Right renal cortex interstitium (tissue), 3 donors: ENCODE results near the gene AFAP1. TPM values are rescaled to one million over a fixed set of nuclear protein-coding genes. Genes with fewer than 3 reads are reported as not detected.

Source experiments
- DNase-seq, 3 donors: peaks; one replicate each; pipeline ENCODE4 v3.0.0-alpha.2; 2013; ENCODE audit warnings: low read depth in 3 of 3, low spot score in 2 of 3
- polyA plus RNA-seq, 3 donors: library from polyadenylated mRNA; unstranded; fragments of 120-200 nt; gene quantifications; one replicate each; pipeline ENCODE4 v1.2.1, GENCODE V29; 2013; ENCODE audit not compliant: insufficient read length in 3 of 3

Gene AFAP1
- polyA plus RNA-seq, 3 donors = 18.2 to 20.5 (median 20.4) TPM

- no peak for DNase-seq
Observed at GRCh38 chr4:7899184-7899869, 40.3 kb downstream of the AFAP1 start.

GRCh38 chr4:7898385-7898784 is 41.3 kb downstream of the AFAP1 start:
- no peak for DNase-seq

- DNase-seq = no peak
Observed at GRCh38 chr4:7897811-7898210, 41.9 kb downstream of the AFAP1 start.

DNA sequence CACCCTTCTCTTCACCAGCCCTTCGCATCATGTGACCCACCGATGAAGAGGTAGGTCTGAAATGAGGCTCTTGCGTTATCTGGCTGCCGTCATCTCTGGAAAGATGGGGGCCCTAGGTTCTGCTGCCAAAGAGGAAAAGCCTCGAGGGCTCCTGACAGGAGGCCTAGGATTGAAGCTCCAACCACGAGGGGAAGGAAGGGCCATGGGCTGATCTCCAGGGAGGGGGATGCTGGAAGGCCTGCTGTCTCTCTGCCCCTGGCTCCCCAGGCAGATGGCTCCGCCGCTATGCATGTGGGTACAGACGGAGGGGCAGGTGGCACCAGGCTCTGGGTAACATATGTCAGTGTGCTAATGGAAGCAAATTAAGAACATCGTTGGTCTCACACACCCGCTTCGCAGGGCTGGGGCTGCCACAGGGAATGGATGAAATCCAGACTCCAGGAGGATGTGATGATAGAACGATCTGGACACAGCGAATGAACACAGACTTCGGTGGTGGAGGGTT is 44.9 kb downstream of the AFAP1 start:
- DNase-seq = no peak

GRCh38 chr4:7894098-7894676 is 45.5 kb downstream of the AFAP1 start:
- no peak for DNase-seq

DNA sequence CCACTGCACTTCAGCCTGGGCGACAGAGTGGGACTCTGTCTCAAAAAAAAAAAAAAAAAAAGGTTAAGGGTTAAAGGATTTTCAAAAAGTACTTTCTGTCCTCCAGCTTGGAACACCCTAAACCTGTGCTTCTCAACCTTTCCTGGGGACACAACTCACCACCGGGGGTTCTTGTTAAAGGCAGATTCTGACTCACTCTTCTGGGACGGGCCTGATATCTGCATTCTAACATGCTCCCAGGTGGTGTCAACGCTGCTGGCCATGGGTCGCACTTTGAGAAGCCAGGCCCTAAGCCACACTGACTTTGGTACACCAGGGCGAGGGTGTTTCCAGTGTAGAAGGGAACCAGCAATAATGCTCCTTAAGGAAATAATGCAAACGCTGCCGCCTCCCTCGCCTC is 46.1 kb downstream of the AFAP1 start:
- DNase-seq = no peak

GRCh38 chr4:7892212-7893019 is 47.2 kb downstream of the AFAP1 start:
- DNase-seq = no peak

- DNase-seq = no peak
Observed at GRCh38 chr4:7890635-7891393, 48.8 kb downstream of the AFAP1 start.

DNA sequence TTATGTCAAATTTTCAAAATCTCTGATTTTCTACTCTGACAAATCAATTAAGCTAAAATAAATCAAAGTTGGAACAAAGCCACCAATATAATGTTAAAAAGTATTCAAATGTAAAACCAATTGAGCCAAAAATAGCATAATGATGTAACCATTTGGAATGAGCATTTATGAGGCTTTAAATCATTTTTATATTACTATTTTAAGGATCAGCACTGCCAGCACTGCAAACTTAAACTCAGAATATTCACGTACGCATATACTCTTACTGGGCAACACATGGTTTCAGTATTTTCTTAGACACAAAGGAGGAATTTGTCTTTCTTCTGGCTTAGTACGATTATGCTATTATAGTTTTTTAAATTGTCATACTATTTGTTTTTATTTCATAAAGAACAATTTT is 52.2 kb downstream of the AFAP1 start:
- DNase-seq = no peak

- no peak for DNase-seq
Observed at GRCh38 chr4:7886007-7886973, 53.4 kb downstream of the AFAP1 start.

DNA sequence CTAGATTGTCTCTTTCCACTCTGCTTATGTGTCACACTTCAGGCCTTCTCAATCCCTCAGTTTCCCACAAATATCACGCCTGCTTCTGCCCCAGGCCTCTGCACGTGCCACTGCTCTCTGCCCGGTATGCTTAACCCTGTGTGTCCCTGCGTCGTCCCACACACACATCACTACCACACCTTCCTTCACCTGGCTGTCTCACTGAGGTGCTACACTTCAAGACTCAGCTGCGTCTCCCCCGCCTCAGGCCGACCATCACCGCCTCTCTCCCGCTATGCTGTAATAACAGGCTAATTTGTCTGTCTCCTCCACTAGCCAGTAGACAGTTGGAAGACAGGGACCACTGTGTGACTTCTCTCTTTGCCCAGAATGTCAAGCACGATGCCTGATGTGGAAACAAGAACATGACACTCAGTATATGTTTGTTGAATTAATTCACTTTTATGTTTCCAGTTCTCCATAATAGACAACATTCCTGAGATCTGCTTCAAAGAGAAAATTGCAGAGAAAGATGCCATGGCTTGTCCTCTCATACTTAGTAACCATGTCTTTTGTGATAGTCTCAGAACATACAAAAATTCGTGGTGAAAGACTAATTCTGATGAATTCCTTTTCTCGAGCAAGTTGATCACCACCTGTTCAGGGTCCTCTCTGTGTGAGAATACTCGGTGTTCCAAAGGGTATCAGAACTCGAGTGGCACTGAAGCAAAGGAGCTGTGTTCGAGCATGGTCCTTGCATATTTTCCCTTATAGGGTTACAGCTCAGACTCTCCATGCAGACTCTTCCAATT is 54.2 kb downstream of the AFAP1 start:
- DNase-seq = no peak

DNA sequence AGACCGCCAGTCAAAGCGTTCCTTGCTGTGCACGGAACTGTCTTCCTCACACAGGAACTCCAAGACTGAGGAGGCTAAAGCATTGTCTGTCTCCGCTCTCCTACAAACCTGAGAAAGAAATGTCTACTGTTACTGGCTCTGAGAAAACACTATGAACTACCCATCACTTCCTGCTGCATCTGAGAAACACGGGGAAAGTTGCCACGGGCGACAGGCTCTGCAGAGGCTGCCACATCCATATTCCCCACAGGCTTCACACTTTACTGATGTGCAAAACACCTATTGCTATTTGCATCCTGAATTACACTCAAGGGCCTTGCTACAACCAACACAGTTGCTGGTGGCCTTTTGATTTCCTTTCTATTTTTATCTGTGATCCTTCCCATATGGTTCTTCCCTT is 59.0 kb downstream of the AFAP1 start:
- no peak for DNase-seq

- no peak for DNase-seq
Observed at GRCh38 chr4:7879127-7879526, 60.5 kb downstream of the AFAP1 start.

DNA sequence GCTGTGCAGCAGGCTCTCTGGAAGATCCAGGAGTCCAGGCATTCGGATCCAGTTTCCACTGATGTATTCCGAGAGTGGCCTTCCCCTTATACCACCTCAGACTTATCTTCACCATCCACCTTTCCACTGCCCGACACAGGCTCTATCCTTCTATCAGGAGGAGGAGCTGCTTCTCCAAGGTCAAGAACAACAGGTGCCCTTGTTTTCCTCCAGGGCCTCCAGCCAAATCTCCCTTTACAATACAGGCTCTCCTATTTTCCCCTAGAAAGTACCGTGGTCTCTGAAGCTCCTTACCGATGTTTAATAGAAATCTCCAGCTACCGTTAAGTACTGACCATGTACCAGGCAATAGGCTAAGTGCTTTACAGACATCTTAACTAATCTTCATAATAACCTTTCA is 61.3 kb downstream of the AFAP1 start:
- no peak for DNase-seq

DNA sequence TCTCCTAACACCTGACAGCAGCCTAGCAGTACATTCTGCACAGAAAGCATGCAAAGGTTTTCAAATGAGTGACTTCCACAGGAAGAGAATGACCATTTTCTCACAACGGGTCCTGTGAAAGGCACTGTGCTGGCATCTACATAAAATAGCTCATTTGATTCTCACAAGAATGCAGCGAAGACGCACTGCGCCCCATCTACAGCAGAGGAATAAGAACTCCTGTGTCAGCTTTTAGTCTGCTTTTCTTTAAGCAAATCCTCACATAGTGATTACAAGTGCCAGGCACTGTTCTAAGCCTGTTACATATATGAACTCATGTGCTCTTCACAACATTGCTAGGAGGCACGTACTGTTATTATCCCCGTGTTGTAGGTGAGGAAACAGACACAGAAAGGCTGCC is 62.5 kb downstream of the AFAP1 start:
- no peak for DNase-seq

DNA sequence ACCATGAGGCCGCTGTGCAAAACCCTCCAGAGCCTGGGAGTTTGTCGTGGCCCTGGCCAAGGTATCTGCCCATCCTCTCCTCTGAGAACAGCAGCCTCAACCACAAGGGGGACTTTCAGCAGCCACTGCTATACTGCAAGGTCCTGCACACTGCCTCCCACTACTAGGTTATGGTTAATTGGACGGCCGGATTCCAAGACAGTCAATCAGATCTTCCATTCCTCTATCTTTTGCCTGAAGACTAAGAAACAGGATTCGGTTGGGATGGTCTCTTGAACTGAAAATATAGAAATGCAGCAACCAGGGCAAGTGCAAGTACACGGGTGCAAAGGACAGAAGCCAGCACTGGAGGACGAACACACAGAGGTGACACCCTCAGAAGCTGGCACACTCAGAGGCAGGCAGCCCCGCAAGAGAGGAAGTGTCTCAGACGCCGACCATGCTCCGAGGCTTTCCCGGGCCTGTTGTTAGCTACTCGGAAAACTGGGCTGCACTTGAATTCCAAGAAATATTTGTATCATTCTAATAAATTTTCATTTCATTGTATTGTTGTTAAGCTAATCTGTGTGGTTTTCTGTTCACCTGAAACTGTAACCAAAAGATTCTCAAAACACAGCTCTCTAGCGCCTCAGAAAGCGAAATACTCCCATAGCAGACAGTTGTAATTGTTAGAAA is 63.3 kb downstream of the AFAP1 start:
- no peak for DNase-seq

DNA sequence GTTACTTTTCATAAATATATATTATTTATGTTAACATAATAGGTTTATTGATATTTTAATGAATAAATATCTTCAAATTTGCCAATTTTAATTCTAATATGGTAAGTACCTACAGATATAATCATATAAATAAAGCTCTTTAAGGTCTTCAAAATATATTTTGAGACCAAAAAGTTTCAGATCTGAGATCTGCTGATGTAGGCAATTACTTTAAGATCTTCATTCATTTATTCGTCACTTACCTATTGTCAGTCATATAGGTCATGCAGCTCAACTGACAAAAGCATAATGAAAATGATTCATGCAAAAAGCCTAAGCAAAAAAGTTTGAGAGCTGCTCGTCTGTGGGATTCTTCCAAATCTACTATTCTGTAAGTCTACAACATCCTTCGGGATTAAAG is 64.8 kb downstream of the AFAP1 start:
- no peak for DNase-seq

GRCh38 chr4:7873881-7874280 is 65.8 kb downstream of the AFAP1 start:
- no peak for DNase-seq
